ENCODE results near the gene SSX2IP.
"Not testable (repeated sequence)": the region's sequence is repeated elsewhere in the genome, so short reads cannot be mapped to it uniquely, and the experiment has no call there.

SSX2IP gene

DNA sequence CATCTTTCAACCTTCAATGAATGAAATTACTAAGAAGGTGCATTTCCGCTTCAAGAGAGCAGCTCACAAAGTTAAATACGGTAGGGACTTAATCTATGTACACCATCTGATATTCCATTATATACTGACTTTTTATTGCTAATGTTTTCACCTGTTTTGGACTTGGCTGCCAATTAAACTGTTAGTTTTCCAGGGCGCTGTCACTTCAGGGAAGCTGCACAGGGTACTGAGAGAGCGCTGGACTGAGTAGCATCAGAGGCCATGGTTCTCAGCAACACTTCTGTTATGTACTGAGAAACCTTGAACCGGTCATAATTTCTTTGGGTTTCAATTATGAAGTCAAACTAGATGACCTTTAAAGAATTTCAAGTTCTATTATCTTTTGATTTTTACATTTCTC, 8.2 kb downstream of the SSX2IP start:
- in situ Hi-C loops (cut with MboI; ENCODE audit: low sequenced_read_pairs), result no loop called here

DNA sequence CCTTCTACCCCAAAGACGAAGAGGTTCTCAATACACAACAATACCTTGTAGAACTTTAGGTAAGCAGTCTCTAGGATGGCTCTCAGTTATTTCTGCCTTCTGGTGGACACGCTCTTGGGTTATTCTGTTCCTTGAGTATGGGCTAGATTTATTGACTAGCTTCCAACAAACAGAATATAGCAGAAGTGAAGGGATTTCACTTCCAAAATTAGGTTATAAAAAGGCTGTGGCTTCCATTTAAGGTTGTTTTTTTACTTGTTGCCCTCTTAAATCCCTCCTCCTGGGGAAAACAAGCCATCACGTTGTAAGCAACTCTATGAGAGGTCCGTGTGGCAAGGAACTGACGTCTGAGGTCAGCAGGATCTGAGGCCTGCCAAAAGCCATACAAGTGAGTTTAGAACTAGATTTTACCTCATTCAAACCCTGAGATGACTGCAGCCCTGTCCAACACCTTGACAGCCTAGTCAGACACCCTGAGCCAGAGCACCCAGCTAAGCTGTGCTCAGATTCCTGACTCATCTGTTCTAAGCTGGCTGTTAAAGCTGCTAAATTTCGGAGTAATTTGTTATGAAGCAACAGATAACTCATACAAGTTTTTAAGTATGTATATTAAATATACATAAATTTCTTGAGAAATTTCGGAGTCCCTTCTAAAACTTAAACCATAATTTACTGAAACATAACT, 12.7 kb downstream of the SSX2IP start:
- in situ Hi-C loops (cut with MboI; ENCODE audit: low sequenced_read_pairs), result no loop called here

DNA sequence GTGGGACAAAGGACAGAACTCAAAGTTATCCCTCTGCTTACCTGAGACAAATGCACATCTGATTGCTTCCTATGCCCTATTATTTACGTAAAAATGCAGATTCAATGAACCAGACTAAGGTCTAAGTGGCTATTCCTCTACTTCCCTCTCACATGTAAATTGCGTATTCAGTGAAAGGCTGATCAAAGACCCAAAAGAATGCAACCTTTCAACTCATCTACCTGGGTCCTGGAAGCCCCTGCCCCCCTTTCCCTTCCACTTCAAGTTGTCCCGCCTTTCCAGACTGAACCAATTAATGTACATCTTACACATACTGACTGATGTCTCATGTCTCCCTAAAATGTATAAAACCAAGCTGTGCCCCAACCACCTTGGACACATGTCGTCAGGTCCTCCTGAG, 14.6 kb downstream of the SSX2IP start:
- in situ Hi-C loops (cut with MboI; ENCODE audit: low sequenced_read_pairs), result no loop called here

GRCh38 chr1:84675106-84675505, 15.2 kb downstream of the SSX2IP start:
- in situ Hi-C loops (cut with MboI; ENCODE audit: low sequenced_read_pairs), result no loop called here

- in situ Hi-C loops (cut with MboI; ENCODE audit: low sequenced_read_pairs), result no loop called here
These were observed 15.6 kb downstream of the SSX2IP start for GRCh38 chr1:84674705-84675104.

- in situ Hi-C loops (cut with MboI; ENCODE audit: low sequenced_read_pairs), result no loop called here
These were observed 16.2 kb downstream of the SSX2IP start for GRCh38 chr1:84674021-84674420.

GRCh38 chr1:84672080-84672854, 18.0 kb downstream of the SSX2IP start:
- in situ Hi-C loops (cut with MboI; ENCODE audit: low sequenced_read_pairs), result no loop called here

DNA sequence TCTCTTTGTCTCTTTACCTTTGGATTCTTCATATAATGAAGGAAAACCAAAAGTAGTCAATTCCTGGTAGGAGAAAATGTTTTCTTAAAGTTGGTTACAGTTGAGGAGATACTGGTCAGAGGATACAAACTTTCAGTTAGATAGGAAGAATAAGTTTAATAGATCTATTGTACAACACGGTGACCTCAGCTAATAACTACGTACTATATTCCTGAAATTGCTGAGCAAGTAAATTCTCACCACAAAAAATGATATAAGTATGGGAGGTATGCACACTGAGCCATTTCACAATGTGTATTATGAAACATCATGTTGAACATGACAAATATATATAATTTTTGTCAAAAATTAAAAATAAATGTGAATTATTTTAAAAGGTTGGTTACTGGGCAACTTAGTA, 20.4 kb downstream of the SSX2IP start:
- in situ Hi-C loops (cut with MboI; ENCODE audit: low sequenced_read_pairs), result no loop called here

- in situ Hi-C loops (cut with MboI; ENCODE audit: low sequenced_read_pairs), result no loop called here
These were observed 22.1 kb downstream of the SSX2IP start for GRCh38 chr1:84668185-84668584.

GRCh38 chr1:84665703-84666317, 24.5 kb downstream of the SSX2IP start:
- in situ Hi-C loops (cut with MboI; ENCODE audit: low sequenced_read_pairs), result no loop called here

GRCh38 chr1:84653130-84653677, 37.1 kb downstream of the SSX2IP start:
- in situ Hi-C loops (cut with MboI; ENCODE audit: low sequenced_read_pairs), result no loop called here

DNA sequence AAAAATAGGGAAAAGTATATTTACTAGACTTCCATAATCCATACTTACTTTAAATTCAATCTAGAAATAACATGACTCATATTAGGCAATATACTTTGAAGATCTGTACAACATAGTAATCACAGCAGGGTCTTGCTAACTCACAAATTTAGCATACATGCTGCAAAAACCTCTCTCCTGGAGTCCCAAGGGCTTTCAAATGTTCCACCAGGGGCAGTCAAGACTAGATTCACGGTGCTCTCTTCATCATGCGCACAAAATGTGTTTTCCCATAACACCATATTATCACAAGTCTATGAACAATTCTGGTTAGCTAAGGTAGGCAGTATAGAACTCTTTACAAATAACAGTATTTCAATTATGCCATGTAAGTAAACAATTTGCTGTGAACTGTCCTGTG, 45.8 kb downstream of the SSX2IP start:
- in situ Hi-C loops (cut with MboI; ENCODE audit: low sequenced_read_pairs), result no loop called here

DNA sequence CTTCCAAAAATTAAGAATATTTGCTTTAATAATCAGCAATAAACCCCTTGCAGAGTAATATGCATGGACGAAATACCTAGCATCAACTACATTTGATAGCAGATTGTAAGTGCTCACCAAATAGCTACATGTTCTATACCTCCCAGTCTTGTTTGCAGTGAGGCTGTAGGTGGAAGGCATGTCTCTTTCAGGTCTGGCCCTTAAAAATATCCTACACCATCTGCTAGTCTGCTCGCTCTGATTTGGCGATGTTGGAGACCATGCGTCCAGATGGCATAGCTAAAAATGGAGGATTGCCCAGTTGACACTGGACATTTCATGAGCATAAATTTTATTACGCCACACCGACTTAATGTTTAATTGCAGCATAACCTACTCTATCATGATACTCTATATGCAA, 47.1 kb downstream of the SSX2IP start:
- in situ Hi-C loops (cut with MboI; ENCODE audit: low sequenced_read_pairs), result no loop called here

DNA sequence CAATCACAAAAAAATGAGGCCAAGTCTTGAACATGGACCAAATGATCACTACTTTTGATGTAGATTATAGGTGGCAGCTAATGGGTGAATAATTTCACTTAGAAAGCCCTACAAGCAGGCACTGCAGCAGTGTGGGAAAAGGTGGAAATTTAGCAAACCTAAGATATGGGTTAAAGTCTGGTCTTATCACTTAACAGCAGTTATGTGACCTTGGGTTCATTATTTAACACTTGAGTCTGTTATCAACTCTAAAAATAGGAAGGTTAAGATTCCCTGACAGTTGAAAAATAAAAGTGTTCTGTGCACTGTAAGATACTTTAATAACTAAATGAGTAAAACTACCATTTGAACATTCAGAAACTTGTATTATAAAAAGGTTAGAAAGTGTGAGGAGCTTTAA, 47.5 kb downstream of the SSX2IP start:
- in situ Hi-C loops (cut with MboI; ENCODE audit: low sequenced_read_pairs), result no loop called here

- in situ Hi-C loops (cut with MboI; ENCODE audit: low sequenced_read_pairs), result not testable (repeated sequence)
These were observed 50.5 kb downstream of the SSX2IP start for GRCh38 chr1:84639731-84640130.

DNA sequence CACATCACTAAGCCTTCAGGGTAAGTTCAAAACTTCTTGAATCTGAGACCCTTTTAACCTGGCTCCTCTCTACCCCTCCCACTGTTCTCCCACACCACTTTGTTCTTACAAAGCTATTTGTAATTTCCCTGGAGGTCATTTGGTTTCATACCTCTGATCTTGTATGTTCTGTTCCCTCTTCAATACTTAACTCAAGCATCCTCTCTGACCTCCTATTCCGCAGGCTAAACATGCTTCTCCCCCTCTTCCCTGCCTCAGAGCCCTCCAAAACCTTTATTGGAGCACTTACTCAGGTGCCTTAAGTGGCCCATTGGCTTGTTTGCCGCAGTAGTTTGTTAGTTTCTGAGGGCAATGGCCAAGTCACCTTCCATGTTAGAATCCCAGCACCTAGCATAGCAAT, 54.8 kb downstream of the SSX2IP start:
- in situ Hi-C loops (cut with MboI; ENCODE audit: low sequenced_read_pairs), result no loop called here

GRCh38 chr1:84634536-84635205, 55.6 kb downstream of the SSX2IP start:
- in situ Hi-C loops (cut with MboI; ENCODE audit: low sequenced_read_pairs), result no loop called here

GRCh38 chr1:84632673-84633434, 57.4 kb downstream of the SSX2IP start:
- in situ Hi-C loops (cut with MboI; ENCODE audit: low sequenced_read_pairs), result no loop called here

- in situ Hi-C loops (cut with MboI; ENCODE audit: low sequenced_read_pairs), result no loop called here
These were observed 58.1 kb downstream of the SSX2IP start for GRCh38 chr1:84632137-84632536.

- in situ Hi-C loops (cut with MboI; ENCODE audit: low sequenced_read_pairs), result no loop called here
These were observed 65.4 kb downstream of the SSX2IP start for GRCh38 chr1:84624876-84625275.

GRCh38 chr1:84621553-84621952, 68.7 kb downstream of the SSX2IP start:
- in situ Hi-C loops (cut with MboI; ENCODE audit: low sequenced_read_pairs), result no loop called here
